HepG2 (cell line): ENCODE data around the gene DAG1. TPM values are rescaled to one million over a fixed set of nuclear protein-coding genes. Genes with fewer than 3 reads are reported as not detected.

Experiments used
- ATAC-seq: fragments of 200-7000 bp; cut with Tn5 transposase; 3 replicates; pipeline ENCODE4 v1.9.1; 2020; ENCODE audit warnings: mild to moderate bottlenecking, moderate library complexity
- BruUV-seq: library from RNA; stranded (reverse); fragments of 400-500 nt; replicated peaks from 2 replicates; lab custom pipeline; 2021; lab: Mats Ljungman, UMichigan
- CTCF ChIA-PET: fragments of 300-600 bp; formaldehyde crosslinking; extraction: SDS; loops from one replicate; lab custom pipeline; 2021; ENCODE audit warnings: low total read pairs, inconsistent platforms, low intra/inter-chr PET ratio; lab: Yijun Ruan, JAX
- POLR2A ChIA-PET: fragments of 350-600 bp; sonication (Branson Sonifier 250); formaldehyde crosslinking; loops from one replicate; lab custom pipeline; 2020; ENCODE audit warnings: antibody characterized with exemption, inconsistent platforms; lab: Yijun Ruan, JAX
- DNase-seq: peaks from one replicate; pipeline ENCODE4 v3.0.0-alpha.2; 2015; ENCODE audit warnings: low spot score
- FAIRE-seq: peaks from 3 replicates; lab custom pipeline; 2011; peaks lifted over from hg19 to GRCh38; lab: Jason Lieb, UNC
- H2AFZ ChIP-seq: one replicate; pipeline ENCODE4 v1.6.1; 2011; ENCODE audit warnings: low read length, inconsistent platforms
- H3K27ac ChIP-seq: fragments of 300-600 bp; 3 replicates; pipeline ENCODE4 v1.8.0; 2011; ENCODE audit warnings: mixed run types, mild to moderate bottlenecking, mixed read lengths, low read length, inconsistent platforms; ENCODE audit not compliant: insufficient read depth; ENCODE audit errors: extremely low read length
- H3K27me3 ChIP-seq, 2 experiments: fragments of 200-600 bp in 1 of 2; 2 replicates in 1 of 2; 3 replicates in 1 of 2; pipeline versions ENCODE4 v1.6.0 to v1.8.0; 2011; ENCODE audit warnings: low read length in 2 of 2, mild to moderate bottlenecking in 2 of 2, moderate library complexity in 2 of 2, inconsistent platforms in 1 of 2; ENCODE audit not compliant: insufficient read depth in 2 of 2, control insufficient read depth in 1 of 2
- H3K36me3 ChIP-seq, 2 experiments: fragments of 200-600 bp in 1 of 2; replicated peaks in 1 of 2; 2 replicates in 1 of 2; 3 replicates in 1 of 2; pipeline versions ENCODE4 v1.5.1 to v1.8.0; 2011; ENCODE audit warnings: low read length in 2 of 2, inconsistent platforms in 1 of 2; ENCODE audit not compliant: insufficient read depth in 2 of 2, control insufficient read depth in 1 of 2
- H3K4me1 ChIP-seq: 2 replicates; pipeline ENCODE4 v1.5.1; 2012; ENCODE audit warnings: low read length, inconsistent platforms; ENCODE audit not compliant: insufficient read depth
- H3K4me2 ChIP-seq: 2 replicates; pipeline ENCODE4 v1.6.0; 2011; ENCODE audit warnings: low read depth, low read length, inconsistent platforms
- H3K4me3 ChIP-seq, 3 experiments: fragments of 200-600 bp in 1 of 3; sonication (generic), shearing (Covaris generic) in 1 of 3; replicated peaks in 1 of 3; 2 replicates each; pipeline ENCODE4 v1.5.1; 2011 to 2016; ENCODE audit warnings: low read length in 3 of 3, inconsistent platforms in 2 of 3, low read depth in 2 of 3, mild to moderate bottlenecking in 2 of 3, control low read depth in 1 of 3, mixed read lengths in 1 of 3; ENCODE audit not compliant: insufficient read depth in 1 of 3
- H3K79me2 ChIP-seq: one replicate; pipeline ENCODE4 v1.6.1; 2011; ENCODE audit warnings: low read length, inconsistent platforms; ENCODE audit not compliant: insufficient read depth
- H3K9ac ChIP-seq: 2 replicates; pipeline ENCODE4 v1.6.0; 2011; ENCODE audit warnings: mild to moderate bottlenecking, low read depth, low read length, inconsistent platforms; ENCODE audit not compliant: insufficient read depth
- H3K9me3 ChIP-seq: 2 replicates; pipeline ENCODE4 v1.5.1; 2012; ENCODE audit warnings: mild to moderate bottlenecking, low read length
- H4K20me1 ChIP-seq: 2 replicates; pipeline ENCODE4 v1.6.0; 2011; ENCODE audit warnings: inconsistent platforms, mild to moderate bottlenecking, low read length, moderate library complexity; ENCODE audit not compliant: insufficient read depth
- AGO1 ChIP-seq: fragments of 200-400 bp; formaldehyde crosslinking; IDR thresholded peaks from 2 replicates; pipeline ENCODE4 v1.6.1; 2017; ENCODE audit warnings: mild to moderate bottlenecking, low read depth, low read length, moderate library complexity; ENCODE audit not compliant: poor library complexity, severe bottlenecking
- CREM ChIP-seq, 2 experiments: sonication (generic) in 1 of 2; formaldehyde crosslinking in 1 of 2; IDR thresholded peaks; 2 replicates each; pipeline versions ENCODE4 v1.4.0 to v1.6.1; 2016 to 2020; ENCODE audit warnings: antibody characterized with exemption in 1 of 2, mild to moderate bottlenecking in 1 of 2, missing genetic modification reagents in 1 of 2
- ETV6 ChIP-seq: sonication (generic); formaldehyde crosslinking; conservative IDR thresholded peaks from 2 replicates; pipeline ENCODE4 v1.4.0; 2020; ENCODE audit warnings: missing genetic modification reagents
- GATAD1 ChIP-seq: IDR thresholded peaks from 2 replicates; pipeline ENCODE4 v1.6.1; 2016; ENCODE audit warnings: missing genetic modification reagents, missing compliant biosample characterization
- GTF3A ChIP-seq: sonication (generic); formaldehyde crosslinking; conservative IDR thresholded peaks from 2 replicates; pipeline ENCODE4 v1.4.0; 2020; ENCODE audit warnings: mild to moderate bottlenecking, missing genetic modification reagents
- HHEX ChIP-seq: IDR thresholded peaks from 2 replicates; pipeline ENCODE4 v1.6.1; 2016; ENCODE audit warnings: control low read depth
- MXD4 ChIP-seq: IDR thresholded peaks from 2 replicates; pipeline ENCODE4 v1.6.1; 2016; ENCODE audit warnings: mild to moderate bottlenecking, missing biosample characterization, missing genetic modification reagents
- NR1H2 ChIP-seq: sonication (generic); formaldehyde crosslinking; IDR thresholded peaks from 2 replicates; pipeline ENCODE4 v1.8.1; 2022; ENCODE audit warnings: low read depth, missing genetic modification reagents, borderline replicate concordance
- PHF8 ChIP-seq: sonication (generic); formaldehyde crosslinking; IDR thresholded peaks from 2 replicates; pipeline ENCODE4 v1.5.0; 2020; ENCODE audit warnings: missing genetic modification reagents
- REXO4 ChIP-seq: sonication (generic); formaldehyde crosslinking; IDR thresholded peaks from 2 replicates; pipeline ENCODE4 v1.8.0; 2022; ENCODE audit warnings: missing genetic modification reagents, mild to moderate bottlenecking, borderline replicate concordance
- SMYD3 ChIP-seq: sonication (generic); formaldehyde crosslinking; IDR thresholded peaks from 2 replicates; pipeline ENCODE4 v1.8.1; 2023; ENCODE audit warnings: mild to moderate bottlenecking, missing genetic modification reagents
- TAF15 ChIP-seq: fragments of 200-400 bp; formaldehyde crosslinking; IDR thresholded peaks from one replicate; pipeline ENCODE4 v1.6.1; 2018; ENCODE audit warnings: mild to moderate bottlenecking, low read depth, low read length; ENCODE audit not compliant: poor library complexity, severe bottlenecking
- TCF7L2 ChIP-seq: IDR thresholded peaks from 2 replicates; pipeline ENCODE4 v1.6.1; 2011; ENCODE audit warnings: mild to moderate bottlenecking, low read depth, low read length, moderate library complexity
- ZNF160 ChIP-seq: sonication (generic); formaldehyde crosslinking; IDR thresholded peaks from 2 replicates; pipeline ENCODE4 v1.8.0; 2022; ENCODE audit warnings: mild to moderate bottlenecking, inconsistent platforms, missing genetic modification reagents
- ZNF17 ChIP-seq: sonication (generic); formaldehyde crosslinking; IDR thresholded peaks from 2 replicates; pipeline ENCODE4 v1.5.0; 2020; ENCODE audit warnings: mild to moderate bottlenecking, missing genetic modification reagents
- ZNF256 ChIP-seq: sonication (generic); formaldehyde crosslinking; conservative IDR thresholded peaks from 2 replicates; pipeline ENCODE4 v1.4.0; 2020; ENCODE audit warnings: missing genetic modification reagents
- ZNF3 ChIP-seq: IDR thresholded peaks from 2 replicates; pipeline ENCODE4 v1.7.0; 2017; ENCODE audit warnings: inconsistent platforms
- ZNF317 ChIP-seq: sonication (generic); formaldehyde crosslinking; IDR thresholded peaks from 2 replicates; pipeline ENCODE4 v1.5.0; 2020; ENCODE audit warnings: mild to moderate bottlenecking, missing genetic modification reagents
- ZNF367 ChIP-seq: sonication (generic); formaldehyde crosslinking; IDR thresholded peaks from 2 replicates; pipeline ENCODE4 v1.4.0; 2020; ENCODE audit warnings: missing genetic modification reagents, borderline replicate concordance
- ZNF432 ChIP-seq: sonication (generic); formaldehyde crosslinking; IDR thresholded peaks from 2 replicates; pipeline ENCODE4 v1.5.0; 2020; ENCODE audit warnings: missing genetic modification reagents, mild to moderate bottlenecking, borderline replicate concordance
- ZNF530 ChIP-seq: sonication (generic); formaldehyde crosslinking; IDR thresholded peaks from 2 replicates; pipeline ENCODE4 v1.5.0; 2020; ENCODE audit warnings: low read depth, mild to moderate bottlenecking, missing genetic modification reagents
- ZNF543 ChIP-seq: sonication (generic); formaldehyde crosslinking; IDR thresholded peaks from 2 replicates; pipeline ENCODE4 v1.4.0; 2020; ENCODE audit warnings: mild to moderate bottlenecking, missing genetic modification reagents
- ZNF598 ChIP-seq: sonication (generic); formaldehyde crosslinking; IDR thresholded peaks from 2 replicates; pipeline ENCODE4 v1.5.1; 2020; ENCODE audit warnings: mild to moderate bottlenecking, missing genetic modification reagents, borderline replicate concordance
- ZNF614 ChIP-seq: IDR thresholded peaks from 2 replicates; pipeline ENCODE4 v1.6.1; 2018; ENCODE audit warnings: missing biosample characterization, missing genetic modification reagents, inconsistent platforms, borderline replicate concordance
- ZNF7 ChIP-seq: IDR thresholded peaks from 2 replicates; pipeline ENCODE4 v1.6.1; 2016; ENCODE audit warnings: missing biosample characterization, missing genetic modification reagents
- ZNF816 ChIP-seq: sonication (generic); formaldehyde crosslinking; IDR thresholded peaks from 2 replicates; pipeline ENCODE4 v1.8.0; 2022; ENCODE audit warnings: missing genetic modification reagents, mild to moderate bottlenecking, borderline replicate concordance
- WGBS: methylation state at CpG from one replicate; pipeline ENCODE4 v1.1.6; 2017; ENCODE audit warnings: low lambda C conversion rate; 5-methylcytosine and 5-hydroxymethylcytosine counted together
- in situ Hi-C: cut with HindIII; loops from 2 replicates; pipeline ENCODE4 v1.10.0; 2017; ENCODE audit warnings: low pct_unique_long_range_greater_than_20kb; ENCODE audit not compliant: extremely low pct_ligation_motif_present
- intact Hi-C: fragments of 100-400 bp; cut with micrococcal nuclease; formaldehyde crosslinking; loops from one replicate; pipeline ENCODE4 v1.10.0; 2022; ENCODE audit not compliant: unreplicated experiment
- polyA plus RNA-seq, 8 experiments: library from polyadenylated mRNA; depleted of rRNA in 3 of 8; stranded (reverse) in 7 of 8; unstranded in 1 of 8; fragments of >200 nt; fragmentation: Illumina TruSeq in 4 of 8; extraction: Trizol in 4 of 8; gene quantifications; 2 replicates each; pipeline versions ENCODE4 v1.2.1 to v1.2.3, GENCODE V29; 2011 to 2016; ENCODE audit warnings: low read depth in 4 of 8, missing spikeins in 1 of 8, mixed read lengths in 1 of 8; ENCODE audit not compliant: insufficient read depth in 1 of 8
- total RNA-seq, 5 experiments: library from RNA; depleted of rRNA; stranded (reverse); fragments of >200 nt; fragmentation: Illumina TruSeq; extraction: Trizol; gene quantifications; 2 replicates each; pipeline ENCODE4 v1.2.3, GENCODE V29; 2016; ENCODE audit warnings: low read depth in 1 of 5
- TF ChIP-seq, protein P1 (sequence below): sonication (generic); formaldehyde crosslinking; IDR thresholded peaks from 2 replicates; pipeline ENCODE4 v1.4.0; 2020; ENCODE audit warnings: missing genetic modification reagents

DAG1 gene
- total and polyA plus RNA-seq, 2 of the 13 experiments (the other 11 are each of a cell fraction or from before 2014, with no cell fraction given): 47.3 to 50.4 TPM

- Histone ChIP-seq H3K79me2 (peaks cover 40% of the 10 kb centered on the region), H3K27ac (peak overlapping the region; percentile 84), H3K36me3 (0 out of 5 replicates have a peak, but pooled peaks cover 0 to 3% of the 10 kb centered on the region in 2 experiments), H3K4me1 (peaks cover 57% of the 10 kb centered on the region), H3K27me3 (no peaks in the 10 kb centered on the region), H3K9ac (peak overlapping the region; percentile 71), H3K4me2 (peak overlapping the region; percentile 87), H3K9me3 (no peaks in the 10 kb centered on the region), H4K20me1 (no peaks in the 10 kb centered on the region), H2AFZ (no peak overlapping the region), H3K4me3 (peak overlapping the region in 2 of 3 experiments; percentile 18 to 65; a peak in 2 of 6 replicates)
- ATAC-seq (peak; percentile 96), FAIRE-seq (peak; percentile 72), DNase-seq (peak; percentile 89)
- POLR2A ChIA-PET: interaction anchor here (0.8 to 1.8 kb wide), 16 partner anchors 8 to 477 kb away, joined by 3 to 19 read pairs (median 4); partner anchors contain the start of genes BSN, DAG1, NICN1 and USP4
- in situ Hi-C loops (no loop called here), intact Hi-C loops (no loop called here)
- BruUV-seq: no TSS peak
- 34% methylated on average over 9 of the region's 9 CpGs for WGBS
- CTCF ChIA-PET: no interaction called here
- TF ChIP-seq ETV6 (CRISPR knock-in tag): no peak
- no peak for TF ChIP-seq ZNF530
- TF ChIP-seq PHF8: no peak
- TF ChIP-seq, protein P1, sequence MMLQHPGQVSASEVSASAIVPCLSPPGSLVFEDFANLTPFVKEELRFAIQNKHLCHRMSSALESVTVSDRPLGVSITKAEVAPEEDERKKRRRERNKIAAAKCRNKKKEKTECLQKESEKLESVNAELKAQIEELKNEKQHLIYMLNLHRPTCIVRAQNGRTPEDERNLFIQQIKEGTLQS (CRISPR knock-in tag): no peak
- TF ChIP-seq REXO4 (CRISPR knock-in tag): no peak
- TF ChIP-seq ZNF7: no peak
- no peak for TF ChIP-seq ZNF17
- TF ChIP-seq ZNF3 (CRISPR knock-in tag): no peak; the same call in 1 of the 2 replicates
- no peak for TF ChIP-seq ZNF160 (CRISPR knock-in tag)
- no peak for TF ChIP-seq ZNF598 (CRISPR knock-in tag)
- TF ChIP-seq TCF7L2: no peak
- no peak for TF ChIP-seq ZNF432 (CRISPR knock-in tag)
- TF ChIP-seq ZNF816 (CRISPR knock-in tag): no peak
- TF ChIP-seq GATAD1 (CRISPR knock-in tag): no peak
- no peak for TF ChIP-seq GTF3A
- TF ChIP-seq SMYD3 (CRISPR knock-in tag): no peak
- TF ChIP-seq MXD4 (CRISPR knock-in tag): peak; percentile 46; the same call in 1 of the 2 replicates
- no peak for TF ChIP-seq NR1H2 (CRISPR knock-in tag)
- no peak for TF ChIP-seq ZNF543
- TF ChIP-seq CREM (IDR thresholded peaks at IDR 0.05): 0 out of 2 replicates have a peak, but pooled peaks have one; percentile 29
- TF ChIP-seq CREM (CRISPR knock-in tag; IDR thresholded peaks at IDR 0.05): no peak
- TF ChIP-seq ZNF614: peak; percentile 82
- TF ChIP-seq AGO1: no peak
- TF ChIP-seq HHEX (CRISPR knock-in tag): no peak
- no peak for TF ChIP-seq ZNF367
- TF ChIP-seq ZNF256 (CRISPR knock-in tag): no peak
- TF ChIP-seq TAF15: no peak
- 0 out of 2 replicates have a peak, but pooled peaks have one; percentile 50 for TF ChIP-seq ZNF317 (CRISPR knock-in tag)
Measured at GRCh38 chr3:49500732-49501609, 30.9 kb downstream of the DAG1 start.
